Ovary (tissue), 1 donor: ENCODE results near the gene PRM2.

Experiments used
- EP300 ChIP-seq: sonication (generic); formaldehyde crosslinking; IDR thresholded peaks from one replicate; pipeline ENCODE4 v1.6.1; 2017; ENCODE audit warnings: antibody characterized with exemption
- POLR2A ChIP-seq: fragments of 450-650 bp; IDR thresholded peaks from one replicate; pipeline ENCODE4 v1.6.1; 2017; ENCODE audit warnings: antibody characterized with exemption, mild to moderate bottlenecking, moderate library complexity

GRCh38 chr16:11290102-11290893 is 14.0 kb upstream of the PRM2 start:
- TF ChIP-seq EP300 = no peak
- TF ChIP-seq POLR2A = no peak
